Stomach (tissue), 4 donors: Measurements from ENCODE around the gene MLLT6.
A peak's percentile ranks its signal among the peaks of the same experiment; 100 is the strongest.

Experiments used
- EP300 ChIP-seq: sonication (generic); formaldehyde crosslinking; IDR thresholded peaks from one replicate; pipeline ENCODE4 v1.6.1; 2017; ENCODE audit warnings: antibody characterized with exemption
- POLR2A ChIP-seq, 4 donors: fragments of 450-650 bp; IDR thresholded peaks; one replicate each; pipeline ENCODE4 v1.6.1; 2016; ENCODE audit warnings: antibody characterized with exemption in 4 of 4, control low read depth in 2 of 4, mild to moderate bottlenecking in 1 of 4, moderate library complexity in 1 of 4
- POLR2AphosphoS5 ChIP-seq, 3 donors: sonication (generic); formaldehyde crosslinking; IDR thresholded peaks; one replicate each; pipeline ENCODE4 v1.6.1; 2016; ENCODE audit warnings: antibody characterized with exemption in 3 of 3
- TF ChIP-seq, protein P1 (sequence below), 7 experiments: fragments of 450-650 bp in 4 of 7; fragments of 200-600 bp in 3 of 7; sonication (generic) in 3 of 7; IDR thresholded peaks; one replicate each; pipeline ENCODE4 v1.5.1; 2016 to 2019; ENCODE audit warnings: antibody characterized with exemption in 7 of 7, control low read depth in 2 of 7, mild to moderate bottlenecking in 1 of 7

DNA sequence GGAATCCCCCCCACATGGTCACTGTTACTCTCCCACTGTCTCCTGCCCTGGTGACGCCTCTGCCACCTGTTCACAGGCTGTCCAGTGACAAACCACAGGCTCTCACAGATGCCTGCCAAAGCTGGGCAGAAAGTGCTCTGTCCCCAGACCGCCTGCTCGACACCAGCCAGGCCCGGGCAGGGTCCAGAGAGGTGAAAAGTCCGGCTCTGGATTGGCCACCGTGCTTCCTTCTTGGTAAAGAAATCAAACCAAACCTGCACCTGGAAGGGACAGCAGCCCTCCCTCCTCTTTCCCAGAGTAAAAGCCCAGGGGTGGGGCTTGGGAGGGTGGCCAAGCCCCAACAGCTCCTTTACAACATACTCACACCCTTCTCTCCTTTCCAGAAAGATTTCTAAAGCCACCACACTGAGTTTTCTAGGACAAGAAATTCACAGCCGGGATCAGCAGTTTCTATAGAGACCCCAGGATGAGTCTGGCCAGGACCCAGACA lies 36.9 kb downstream of the MLLT6 start:
- TF ChIP-seq, protein P1, sequence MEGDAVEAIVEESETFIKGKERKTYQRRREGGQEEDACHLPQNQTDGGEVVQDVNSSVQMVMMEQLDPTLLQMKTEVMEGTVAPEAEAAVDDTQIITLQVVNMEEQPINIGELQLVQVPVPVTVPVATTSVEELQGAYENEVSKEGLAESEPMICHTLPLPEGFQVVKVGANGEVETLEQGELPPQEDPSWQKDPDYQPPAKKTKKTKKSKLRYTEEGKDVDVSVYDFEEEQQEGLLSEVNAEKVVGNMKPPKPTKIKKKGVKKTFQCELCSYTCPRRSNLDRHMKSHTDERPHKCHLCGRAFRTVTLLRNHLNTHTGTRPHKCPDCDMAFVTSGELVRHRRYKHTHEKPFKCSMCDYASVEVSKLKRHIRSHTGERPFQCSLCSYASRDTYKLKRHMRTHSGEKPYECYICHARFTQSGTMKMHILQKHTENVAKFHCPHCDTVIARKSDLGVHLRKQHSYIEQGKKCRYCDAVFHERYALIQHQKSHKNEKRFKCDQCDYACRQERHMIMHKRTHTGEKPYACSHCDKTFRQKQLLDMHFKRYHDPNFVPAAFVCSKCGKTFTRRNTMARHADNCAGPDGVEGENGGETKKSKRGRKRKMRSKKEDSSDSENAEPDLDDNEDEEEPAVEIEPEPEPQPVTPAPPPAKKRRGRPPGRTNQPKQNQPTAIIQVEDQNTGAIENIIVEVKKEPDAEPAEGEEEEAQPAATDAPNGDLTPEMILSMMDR (IDR thresholded peaks at IDR 0.05), result no peak
- TF ChIP-seq POLR2A (IDR thresholded peaks at IDR 0.05), result no peak
- TF ChIP-seq POLR2AphosphoS5 (IDR thresholded peaks at IDR 0.05), result peak in 2 of 3 donors; percentile 3 to 37
- TF ChIP-seq EP300, result no peak
